ENCODE measurements around the gene FBLN1. TPM values are rescaled to one million over a fixed set of nuclear protein-coding genes. Genes with fewer than 3 reads are reported as not detected.

FBLN1 gene
- total RNA-seq, 4 donors from 2014 or later: 65.0 to 194 (median 136) TPM

DNA sequence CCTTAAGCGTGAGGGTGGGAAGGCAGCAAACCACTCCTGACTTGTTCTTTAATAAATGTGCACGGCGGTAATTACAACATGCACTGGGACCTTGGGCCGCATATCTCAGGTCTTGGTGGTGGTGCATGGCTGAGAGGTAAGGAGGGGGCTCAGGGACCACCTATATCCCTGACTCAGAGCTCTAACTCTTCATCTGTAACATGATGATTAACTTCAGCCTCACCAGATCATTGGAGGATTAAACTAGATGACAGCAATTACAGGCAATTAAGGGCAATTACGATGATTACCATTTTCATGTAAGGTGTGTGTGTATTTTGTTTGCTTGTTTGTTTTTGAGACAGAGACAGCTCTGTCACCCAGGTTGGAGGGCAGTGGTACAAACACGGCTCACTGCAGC lies 45.0 kb downstream of the FBLN1 start:
- TF ChIP-seq, protein P1, sequence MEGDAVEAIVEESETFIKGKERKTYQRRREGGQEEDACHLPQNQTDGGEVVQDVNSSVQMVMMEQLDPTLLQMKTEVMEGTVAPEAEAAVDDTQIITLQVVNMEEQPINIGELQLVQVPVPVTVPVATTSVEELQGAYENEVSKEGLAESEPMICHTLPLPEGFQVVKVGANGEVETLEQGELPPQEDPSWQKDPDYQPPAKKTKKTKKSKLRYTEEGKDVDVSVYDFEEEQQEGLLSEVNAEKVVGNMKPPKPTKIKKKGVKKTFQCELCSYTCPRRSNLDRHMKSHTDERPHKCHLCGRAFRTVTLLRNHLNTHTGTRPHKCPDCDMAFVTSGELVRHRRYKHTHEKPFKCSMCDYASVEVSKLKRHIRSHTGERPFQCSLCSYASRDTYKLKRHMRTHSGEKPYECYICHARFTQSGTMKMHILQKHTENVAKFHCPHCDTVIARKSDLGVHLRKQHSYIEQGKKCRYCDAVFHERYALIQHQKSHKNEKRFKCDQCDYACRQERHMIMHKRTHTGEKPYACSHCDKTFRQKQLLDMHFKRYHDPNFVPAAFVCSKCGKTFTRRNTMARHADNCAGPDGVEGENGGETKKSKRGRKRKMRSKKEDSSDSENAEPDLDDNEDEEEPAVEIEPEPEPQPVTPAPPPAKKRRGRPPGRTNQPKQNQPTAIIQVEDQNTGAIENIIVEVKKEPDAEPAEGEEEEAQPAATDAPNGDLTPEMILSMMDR (IDR thresholded peaks at IDR 0.05; ENCODE audit: low read depth): no peak

DNA sequence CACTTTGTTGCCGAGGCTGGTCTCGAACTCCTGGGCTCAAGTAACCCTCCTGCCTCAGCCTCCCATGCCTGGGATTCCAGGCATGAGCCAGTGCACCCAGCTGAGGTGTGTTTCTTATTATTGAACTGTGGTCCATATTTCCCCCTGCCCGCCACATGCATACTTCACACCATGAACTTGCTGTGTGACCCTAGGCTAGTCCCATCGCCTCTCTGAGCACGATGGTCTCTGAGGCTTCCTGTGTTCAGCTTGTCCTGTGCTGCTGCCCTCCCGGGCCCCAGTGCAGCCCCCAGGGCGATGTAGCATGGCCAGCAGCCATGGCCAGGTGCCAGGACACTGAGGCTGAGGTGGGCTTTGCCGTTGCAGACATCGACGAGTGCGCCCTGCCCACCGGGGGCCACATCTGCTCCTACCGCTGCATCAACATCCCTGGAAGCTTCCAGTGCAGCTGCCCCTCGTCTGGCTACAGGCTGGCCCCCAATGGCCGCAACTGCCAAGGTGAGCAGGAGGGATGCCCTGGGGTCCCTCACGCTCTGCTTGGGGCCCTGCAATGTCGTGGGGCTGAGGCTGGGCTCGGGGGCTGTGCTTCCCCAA lies 45.7 kb downstream of the FBLN1 start:
- TF ChIP-seq, protein P1 (IDR thresholded peaks at IDR 0.05; ENCODE audit: low read depth): no peak

DNA sequence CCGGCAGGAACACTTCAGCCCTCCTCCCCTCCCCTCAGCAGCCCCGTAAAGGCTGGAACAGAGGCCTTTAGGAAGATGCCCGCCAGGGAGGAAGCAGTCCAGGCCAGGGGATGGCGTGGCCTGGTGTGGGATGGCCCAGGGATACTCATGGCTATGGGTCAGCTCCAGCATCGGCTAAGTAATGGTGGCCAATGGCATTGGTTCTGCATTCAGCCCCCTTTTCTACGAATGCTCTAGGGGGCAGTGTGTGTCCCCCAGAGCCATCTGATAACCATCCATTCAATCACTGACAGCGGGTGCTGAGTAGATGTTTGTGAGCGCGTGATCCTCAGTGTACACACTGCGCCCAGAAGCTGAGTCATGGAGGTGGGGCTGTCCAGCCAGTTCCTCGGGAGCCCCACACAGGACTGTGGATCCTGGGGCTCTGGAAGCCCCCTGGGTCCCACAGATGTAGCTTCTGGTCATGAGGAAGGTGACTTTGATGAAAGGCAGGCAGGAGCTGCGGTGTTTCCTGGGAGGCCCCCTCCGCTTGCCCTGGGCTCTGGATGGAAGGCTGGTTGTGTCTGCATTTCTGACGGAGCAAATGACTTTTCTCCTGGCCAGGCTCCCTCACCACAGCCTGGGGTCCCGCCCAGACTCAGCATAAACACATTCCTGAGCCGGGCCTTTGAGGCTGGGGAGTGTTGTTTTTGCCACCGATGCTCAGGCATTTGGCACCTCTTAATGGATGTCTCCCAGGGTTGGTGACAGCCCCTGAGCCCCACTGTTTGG lies 46.5 kb downstream of the FBLN1 start:
- TF ChIP-seq, protein P1 (IDR thresholded peaks at IDR 0.05; ENCODE audit: low read depth): no peak

DNA sequence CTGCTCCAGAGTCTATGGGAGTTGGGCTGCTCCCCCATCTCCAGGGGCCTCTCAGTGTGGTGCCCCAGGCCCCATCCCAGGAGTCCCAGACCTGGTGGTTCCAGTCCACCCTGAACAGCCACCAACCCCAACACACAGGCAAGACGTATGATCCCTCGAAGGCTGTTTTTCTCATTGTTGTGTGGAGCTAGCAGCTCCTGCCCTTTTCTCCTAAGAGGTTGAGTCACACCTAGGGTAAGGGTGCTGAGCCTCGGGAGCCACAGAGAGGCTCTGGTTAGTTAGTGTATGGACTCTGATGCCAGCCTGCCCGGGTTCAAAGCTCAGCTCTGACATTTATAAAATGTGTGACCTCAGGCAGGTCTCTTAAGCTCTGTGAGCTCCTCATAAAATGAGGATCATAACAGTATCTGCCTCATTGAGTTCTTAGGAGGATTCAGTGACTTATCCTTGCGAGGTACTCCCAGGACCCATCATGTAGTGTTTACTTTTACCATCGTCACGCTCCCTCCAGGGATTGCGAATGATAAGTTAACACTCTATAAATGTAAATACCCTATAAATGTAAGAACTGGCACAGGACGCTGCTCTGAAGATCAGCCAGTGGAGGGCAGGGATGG lies 47.2 kb downstream of the FBLN1 start:
- TF ChIP-seq, protein P1 (IDR thresholded peaks at IDR 0.05; ENCODE audit: low read depth): no peak

DNA sequence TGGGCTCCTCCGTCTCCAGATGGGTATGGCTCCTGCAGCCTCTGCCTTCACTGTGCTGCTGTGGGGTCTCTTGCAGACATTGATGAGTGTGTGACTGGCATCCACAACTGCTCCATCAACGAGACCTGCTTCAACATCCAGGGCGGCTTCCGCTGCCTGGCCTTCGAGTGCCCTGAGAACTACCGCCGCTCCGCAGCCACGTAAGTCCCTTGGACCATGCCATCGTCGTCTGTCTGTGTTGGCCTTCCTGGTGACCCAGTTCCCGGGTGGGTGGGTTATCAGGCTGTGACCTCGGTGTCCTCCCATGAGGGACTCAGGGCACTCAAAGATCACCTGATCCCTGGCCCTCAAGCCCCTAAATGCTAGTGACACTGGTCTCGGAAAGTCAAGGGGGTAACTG lies 47.7 kb downstream of the FBLN1 start:
- TF ChIP-seq, protein P1 (IDR thresholded peaks at IDR 0.05; ENCODE audit: low read depth): no peak

DNA sequence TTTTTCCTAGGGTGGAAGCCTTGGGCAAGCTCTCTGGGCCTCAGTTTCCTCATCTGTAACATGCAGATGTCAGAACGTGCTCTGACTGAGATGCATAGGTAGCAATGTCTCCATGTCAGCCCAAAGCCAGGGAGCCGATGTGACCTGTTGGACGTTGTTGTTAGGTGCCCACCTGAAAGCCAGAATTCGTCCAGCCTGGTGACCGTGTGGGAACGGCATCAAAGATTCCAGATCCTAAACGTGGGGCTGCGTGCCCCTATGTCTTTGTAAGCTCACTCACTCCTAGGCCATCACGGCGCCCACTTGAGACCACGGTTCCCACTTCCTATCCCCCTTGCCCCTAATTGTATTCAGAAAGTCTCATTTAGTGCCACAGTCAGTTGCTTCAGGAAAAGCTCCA lies 48.2 kb downstream of the FBLN1 start:
- TF ChIP-seq, protein P1 (IDR thresholded peaks at IDR 0.05; ENCODE audit: low read depth): no peak

DNA sequence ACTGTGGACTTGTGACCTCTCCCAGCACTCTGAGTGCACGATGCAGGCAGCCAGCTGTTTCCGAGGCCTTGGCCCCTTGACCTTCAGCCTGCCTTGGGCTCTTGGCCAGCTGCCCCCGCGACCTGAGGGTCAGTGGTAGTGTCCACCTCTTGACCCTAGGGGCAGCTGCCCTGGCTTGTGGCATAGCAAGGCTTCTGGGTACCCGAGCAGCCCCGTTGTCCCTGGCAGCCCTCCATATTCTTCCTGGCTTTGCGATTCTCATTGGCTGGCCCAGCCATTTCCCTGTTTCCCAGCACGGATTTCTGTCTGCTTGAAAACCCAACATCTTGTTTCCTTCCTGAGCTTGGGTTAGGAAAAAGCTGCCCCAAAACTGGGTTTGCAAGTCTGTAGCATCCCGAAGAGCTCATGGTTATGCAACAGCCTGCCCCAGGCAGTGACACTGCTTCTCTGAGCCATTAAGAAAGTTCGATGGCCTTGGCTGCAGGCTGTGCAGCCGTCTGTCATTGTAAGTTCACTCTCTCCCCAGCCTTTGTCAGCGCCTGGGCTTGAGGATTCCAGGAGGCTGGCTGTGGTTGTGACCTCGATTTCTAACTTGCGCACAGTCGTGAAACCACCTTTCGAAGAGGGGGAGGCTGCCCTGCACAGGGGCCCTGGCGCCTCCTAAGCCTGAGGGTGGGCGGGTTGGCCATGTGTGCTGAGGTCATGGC lies 48.8 kb downstream of the FBLN1 start:
- TF ChIP-seq, protein P1 (IDR thresholded peaks at IDR 0.05; ENCODE audit: low read depth): no peak
